NOMO-1 treated with dmso at 0.1 percent for 144 hours (cell line): ENCODE data around the gene ZNRF2.
"Not testable (repeated sequence)": the region's sequence is repeated elsewhere in the genome, so short reads cannot be mapped to it uniquely, and the experiment has no call there.

Source experiments
- DNase-seq: peaks from one replicate; lab custom pipeline; 2025; ENCODE audit not compliant: unreplicated experiment; lab: John Stamatoyannopoulos, UW

Gene ZNRF2

GRCh38 chr7:30353532-30353931, 69.1 kb downstream of the ZNRF2 start:
- DNase-seq, result no peak

- no peak for DNase-seq
Observed at GRCh38 chr7:30353932-30354607, 69.7 kb downstream of the ZNRF2 start.

GRCh38 chr7:30354791-30355190, 70.4 kb downstream of the ZNRF2 start:
- no peak for DNase-seq

- DNase-seq, result no peak
Observed at GRCh38 chr7:30359957-30360356, 75.6 kb downstream of the ZNRF2 start.

- DNase-seq, result no peak
Observed at GRCh38 chr7:30363778-30364563, 79.6 kb downstream of the ZNRF2 start.

GRCh38 chr7:30364773-30365172, 80.4 kb downstream of the ZNRF2 start:
- DNase-seq, result no peak

- DNase-seq, result no peak
Observed at GRCh38 chr7:30365621-30366020, 81.2 kb downstream of the ZNRF2 start.

- DNase-seq, result no peak
Observed at GRCh38 chr7:30366606-30367005, 82.2 kb downstream of the ZNRF2 start.

- no peak for DNase-seq
Observed at GRCh38 chr7:30367561-30367960, 83.2 kb downstream of the ZNRF2 start.

- DNase-seq, result no peak
Observed at GRCh38 chr7:30369879-30370278, 85.5 kb downstream of the ZNRF2 start.

GRCh38 chr7:30371321-30371720, 86.9 kb downstream of the ZNRF2 start:
- DNase-seq, result no peak

- no peak for DNase-seq
Observed at GRCh38 chr7:30378275-30378674, 93.9 kb downstream of the ZNRF2 start.

GRCh38 chr7:30379131-30379530, 94.7 kb downstream of the ZNRF2 start:
- DNase-seq, result no peak

- DNase-seq, result no peak
Observed at GRCh38 chr7:30379741-30380140, 95.3 kb downstream of the ZNRF2 start.

- DNase-seq, result no peak
Observed at GRCh38 chr7:30380294-30380693, 95.9 kb downstream of the ZNRF2 start.

- not testable (repeated sequence) for DNase-seq
Observed at GRCh38 chr7:30380824-30381223, 96.4 kb downstream of the ZNRF2 start.

- DNase-seq, result no peak
Observed at GRCh38 chr7:30382607-30383006, 98.2 kb downstream of the ZNRF2 start.

- DNase-seq, result no peak
Observed at GRCh38 chr7:30389791-30390190, 105.4 kb downstream of the ZNRF2 start.

GRCh38 chr7:30390736-30391636, 106.6 kb downstream of the ZNRF2 start:
- DNase-seq, result no peak

- no peak for DNase-seq
Observed at GRCh38 chr7:30391806-30392205, 107.4 kb downstream of the ZNRF2 start.

- no peak for DNase-seq
Observed at GRCh38 chr7:30395676-30396075, 111.3 kb downstream of the ZNRF2 start.

GRCh38 chr7:30396389-30396788, 112.0 kb downstream of the ZNRF2 start:
- no peak for DNase-seq
